GM23338 (cell line): Measurements from ENCODE around the gene MYL6. TPM values are rescaled to one million over a fixed set of nuclear protein-coding genes. Genes with fewer than 3 reads are reported as not detected.

Experiments
- ATAC-seq: fragments of 200-7000 bp; cut with Tn5 transposase; 3 replicates; pipeline ENCODE4 v1.9.1; 2020
- DNase-seq: peaks from one replicate; pipeline ENCODE4 v3.0.0-alpha.2; 2015; ENCODE audit warnings: low spot score
- H2AFZ ChIP-seq: fragments of 200-600 bp; sonication (generic); 2 replicates; pipeline ENCODE4 v1.8.0; 2016; ENCODE audit warnings: antibody characterized with exemption, mild to moderate bottlenecking, moderate library complexity
- H3F3A ChIP-seq: fragments of 200-600 bp; sonication (generic); replicated peaks from 2 replicates; pipeline ENCODE4 v1.8.0; 2017; ENCODE audit warnings: antibody characterized with exemption, mixed run types, low read depth
- H3K27ac ChIP-seq: fragments of 200-600 bp; sonication (generic); 2 replicates; pipeline ENCODE4 v1.6.1; 2016; ENCODE audit warnings: low read depth
- H3K27me3 ChIP-seq: fragments of 200-600 bp; sonication (generic); 2 replicates; pipeline ENCODE4 v1.8.0; 2016; ENCODE audit warnings: mild to moderate bottlenecking, mixed run types, moderate library complexity; ENCODE audit not compliant: insufficient read depth
- H3K36me3 ChIP-seq: fragments of 200-600 bp; sonication (generic); 2 replicates; pipeline ENCODE4 v1.8.0; 2016; ENCODE audit warnings: mild to moderate bottlenecking; ENCODE audit not compliant: insufficient read depth
- H3K4me1 ChIP-seq: fragments of 200-600 bp; sonication (generic); 2 replicates; pipeline ENCODE4 v1.8.0; 2016; ENCODE audit warnings: mild to moderate bottlenecking, moderate library complexity; ENCODE audit not compliant: insufficient read depth
- H3K4me2 ChIP-seq: fragments of 200-600 bp; sonication (generic); 2 replicates; pipeline ENCODE4 v1.7.1; 2017; ENCODE audit warnings: mixed run types
- H3K4me3 ChIP-seq: fragments of 200-600 bp; sonication (generic); 2 replicates; pipeline ENCODE4 v1.6.1; 2016; ENCODE audit warnings: mixed run types
- H3K79me2 ChIP-seq: fragments of 200-600 bp; sonication (generic); replicated peaks from 2 replicates; pipeline ENCODE4 v1.8.0; 2017; ENCODE audit warnings: mild to moderate bottlenecking; ENCODE audit not compliant: insufficient read depth
- H3K9me2 ChIP-seq: fragments of 200-600 bp; sonication (generic); 2 replicates; pipeline ENCODE4 v1.8.0; 2017; ENCODE audit not compliant: insufficient read depth
- H4K20me1 ChIP-seq: fragments of 200-600 bp; sonication (generic); replicated peaks from 2 replicates; pipeline ENCODE4 v1.8.0; 2017; ENCODE audit warnings: mild to moderate bottlenecking; ENCODE audit not compliant: insufficient read depth
- H3K27ac Mint-ChIP-seq: 2 replicates; pipeline ENCODE4 v1.8.0; 2020; ENCODE audit warnings: inconsistent platforms, mild to moderate bottlenecking, moderate library complexity, mixed read lengths
- H3K27me3 Mint-ChIP-seq: 3 replicates; pipeline ENCODE4 v1.8.0; 2022; ENCODE audit warnings: low read depth, mild to moderate bottlenecking, moderate library complexity, mixed read lengths, inconsistent platforms; ENCODE audit not compliant: insufficient read depth, poor library complexity
- H3K36me3 Mint-ChIP-seq: 3 replicates; pipeline ENCODE4 v1.8.0; 2021; ENCODE audit warnings: low read depth, mild to moderate bottlenecking, inconsistent platforms, moderate library complexity, mixed read lengths
- H3K4me1 Mint-ChIP-seq: 3 replicates; pipeline ENCODE4 v1.8.0; 2020; ENCODE audit warnings: mild to moderate bottlenecking, inconsistent platforms, mixed read lengths
- H3K4me3 Mint-ChIP-seq: 3 replicates; pipeline ENCODE4 v1.8.0; 2021; ENCODE audit warnings: moderate library complexity, mild to moderate bottlenecking, inconsistent platforms, mixed read lengths
- H3K9me3 Mint-ChIP-seq: 3 replicates; pipeline ENCODE4 v1.8.0; 2020; ENCODE audit warnings: moderate library complexity, mild to moderate bottlenecking, inconsistent platforms, mixed read lengths
- CREB1 ChIP-seq: fragments of 250-450 bp; sonication (Bioruptor Pico); IDR thresholded peaks from 2 replicates; pipeline ENCODE4 v1.5.0; 2020; ENCODE audit warnings: low read depth, mild to moderate bottlenecking, moderate library complexity
- CTCF ChIP-seq, 2 experiments: fragments of 200-600 bp in 1 of 2; sonication (generic) in 1 of 2; conservative IDR thresholded peaks; 2 replicates each; pipeline versions ENCODE4 v1.5.1 to v1.6.1; 2016 to 2017; ENCODE audit warnings: antibody characterized with exemption in 2 of 2, low read depth in 2 of 2, mild to moderate bottlenecking in 2 of 2, moderate library complexity in 1 of 2
- EZH2phosphoT487 ChIP-seq: fragments of 200-600 bp; sonication (generic); IDR thresholded peaks from one replicate; pipeline ENCODE4 v1.8.1; 2018; ENCODE audit warnings: antibody characterized with exemption; ENCODE audit not compliant: unreplicated experiment
- JUNB ChIP-seq: IDR thresholded peaks from one replicate; pipeline ENCODE4 v1.6.1; 2016; ENCODE audit warnings: antibody characterized with exemption; ENCODE audit not compliant: unreplicated experiment
- NANOG ChIP-seq: IDR thresholded peaks from 2 replicates; pipeline ENCODE4 v1.6.1; 2016; ENCODE audit warnings: antibody characterized with exemption, borderline replicate concordance
- STAT1 ChIP-seq: IDR thresholded peaks from one replicate; pipeline ENCODE4 v1.6.1; 2016; ENCODE audit warnings: antibody characterized with exemption; ENCODE audit not compliant: unreplicated experiment
- ZNF114 ChIP-seq: fragments of 250-450 bp; sonication (Bioruptor Pico); IDR thresholded peaks from 2 replicates; pipeline ENCODE4 v1.5.0; 2020; ENCODE audit warnings: mild to moderate bottlenecking, moderate library complexity
- ZNF462 ChIP-seq: fragments of 250-450 bp; sonication (Bioruptor Pico); IDR thresholded peaks from 2 replicates; pipeline ENCODE4 v1.5.0; 2020; ENCODE audit warnings: mild to moderate bottlenecking, moderate library complexity
- polyA plus RNA-seq: library from polyadenylated mRNA; unstranded; fragments of >200 nt; fragmentation: Nextera tagmentation; extraction: Ambion mirVana; gene quantifications from 2 replicates; pipeline ENCODE4 v1.2.1, GENCODE V29; 2016
- total RNA-seq: library from RNA; depleted of rRNA; stranded (reverse); fragments of >200 nt; shearing (Covaris generic); gene quantifications from 2 replicates; pipeline ENCODE4 v1.2.3, GENCODE V29; 2014

The MYL6 gene
- total and polyA plus RNA-seq, 2 experiments from 2014 or later = 1,092 to 1,545 TPM

GRCh38 chr12:56164345-56164729, 6.2 kb downstream of the MYL6 start (continued):
- no peak for TF ChIP-seq CTCF (conservative IDR thresholded peaks at IDR 0.05; ENCODE audit: low read depth in 2 of 2)
- no peak for TF ChIP-seq ZNF462 (CRISPR knock-in tag)

- H3K27ac ChIP-seq = 0 out of 2 replicates have a peak overlapping the region, but pooled peaks have one; percentile 63
- peak; percentile 1; the same call in 2 of the 3 replicates for ATAC-seq
- peak overlapping the region; percentile 18; the same call in 1 of the 2 replicates for H3K27ac Mint-ChIP-seq
- no peaks in the 10 kb centered on the region for H3K9me3 Mint-ChIP-seq
- H4K20me1 ChIP-seq = peaks cover 25% of the 10 kb centered on the region
- H2AFZ ChIP-seq = no peak overlapping the region
- H3K4me1 ChIP-seq = peaks cover 30% of the 10 kb centered on the region
- H3K4me3 Mint-ChIP-seq = no peak overlapping the region
- no peak for DNase-seq
- peaks cover 35% of the 10 kb centered on the region for H3K4me1 Mint-ChIP-seq
- peaks cover 62% of the 10 kb centered on the region for H3K36me3 ChIP-seq
- H3K36me3 Mint-ChIP-seq = peaks cover 93% of the 10 kb centered on the region
- no peaks in the 10 kb centered on the region for H3K27me3 ChIP-seq
- peaks cover 51% of the 10 kb centered on the region for H3F3A ChIP-seq
- H3K9me2 ChIP-seq = no peaks in the 10 kb centered on the region
- no peak overlapping the region for H3K4me3 ChIP-seq
- H3K27me3 Mint-ChIP-seq = peaks cover 34% of the 10 kb centered on the region
- H3K79me2 ChIP-seq = 0 out of 2 replicates have a peak, but pooled peaks cover 10% of the 10 kb centered on the region
- H3K4me2 ChIP-seq = no peak overlapping the region
- no peak for TF ChIP-seq JUNB
- TF ChIP-seq EZH2phosphoT487 = no peak
- TF ChIP-seq NANOG = no peak
- TF ChIP-seq ZNF114 (CRISPR knock-in tag) = no peak
- no peak for TF ChIP-seq ZNF462 (CRISPR knock-in tag)
- TF ChIP-seq STAT1 = no peak
- TF ChIP-seq CREB1 (CRISPR knock-in tag) = no peak
Measured at GRCh38 chr12:56165369-56165768, 7.2 kb downstream of the MYL6 start.
